Measurements from ENCODE around the gene MBD2.

Gene MBD2

DNA sequence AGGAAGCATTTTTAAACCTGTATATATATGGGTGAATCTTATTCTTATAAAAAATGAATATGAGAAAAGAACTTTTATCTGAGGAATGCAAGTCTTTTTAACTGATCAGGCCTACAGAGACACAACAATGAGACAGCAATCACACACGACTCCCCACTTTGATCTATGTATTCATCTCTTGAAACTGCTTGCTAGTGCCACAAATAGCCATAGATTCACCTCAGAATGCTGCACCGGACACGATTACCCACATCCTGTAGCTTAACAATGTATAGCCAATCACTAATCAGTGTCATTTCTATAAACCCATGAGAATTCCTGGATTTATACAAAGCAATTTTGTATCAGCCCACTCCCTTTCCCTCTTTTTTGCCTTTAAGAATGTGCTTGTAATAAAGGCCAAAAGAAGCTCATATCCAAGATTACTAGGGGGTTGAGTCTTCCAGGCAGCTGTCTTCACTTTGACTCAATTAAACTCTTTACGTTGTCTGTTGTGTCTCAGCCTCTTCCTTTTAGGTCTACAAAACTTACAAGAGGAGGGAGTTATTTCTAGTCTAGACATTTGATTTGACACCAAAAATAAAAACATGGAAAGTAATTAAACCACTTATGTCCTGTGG is 94.9 kb downstream of the MBD2 start:
- TF ChIP-seq ISL1 (CRISPR knock-in tag; IDR thresholded peaks at IDR 0.05) = no peak
- no peak for TF ChIP-seq SNAI2 (CRISPR knock-in tag; IDR thresholded peaks at IDR 0.05)
- no peak for TF ChIP-seq CSDC2 (CRISPR knock-in tag; IDR thresholded peaks at IDR 0.05)
- no peak for TF ChIP-seq ZNF8 (CRISPR knock-in tag; IDR thresholded peaks at IDR 0.05)
- TF ChIP-seq RARB (CRISPR knock-in tag; IDR thresholded peaks at IDR 0.05) = no peak
- TF ChIP-seq, protein P1, sequence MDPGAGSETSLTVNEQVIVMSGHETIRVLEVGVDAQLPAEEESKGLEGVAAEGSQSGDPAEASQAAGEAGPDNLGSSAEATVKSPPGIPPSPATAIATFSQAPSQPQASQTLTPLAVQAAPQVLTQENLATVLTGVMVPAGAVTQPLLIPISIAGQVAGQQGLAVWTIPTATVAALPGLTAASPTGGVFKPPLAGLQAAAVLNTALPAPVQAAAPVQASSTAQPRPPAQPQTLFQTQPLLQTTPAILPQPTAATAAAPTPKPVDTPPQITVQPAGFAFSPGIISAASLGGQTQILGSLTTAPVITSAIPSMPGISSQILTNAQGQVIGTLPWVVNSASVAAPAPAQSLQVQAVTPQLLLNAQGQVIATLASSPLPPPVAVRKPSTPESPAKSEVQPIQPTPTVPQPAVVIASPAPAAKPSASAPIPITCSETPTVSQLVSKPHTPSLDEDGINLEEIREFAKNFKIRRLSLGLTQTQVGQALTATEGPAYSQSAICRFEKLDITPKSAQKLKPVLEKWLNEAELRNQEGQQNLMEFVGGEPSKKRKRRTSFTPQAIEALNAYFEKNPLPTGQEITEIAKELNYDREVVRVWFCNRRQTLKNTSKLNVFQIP (CRISPR knock-in tag; IDR thresholded peaks at IDR 0.05; ENCODE audit: borderline replicate concordance, low read depth) = no peak
- TF ChIP-seq GLIS3 (CRISPR knock-in tag; IDR thresholded peaks at IDR 0.05) = no peak
- no peak for TF ChIP-seq TCF4 (CRISPR knock-in tag; IDR thresholded peaks at IDR 0.05; ENCODE audit: borderline replicate concordance)
- TF ChIP-seq OSR1 (CRISPR knock-in tag; IDR thresholded peaks at IDR 0.05) = no peak
- no peak for TF ChIP-seq ZNF565 (CRISPR knock-in tag; conservative IDR thresholded peaks at IDR 0.05; ENCODE audit: low read depth)
- TF ChIP-seq, protein P2, sequence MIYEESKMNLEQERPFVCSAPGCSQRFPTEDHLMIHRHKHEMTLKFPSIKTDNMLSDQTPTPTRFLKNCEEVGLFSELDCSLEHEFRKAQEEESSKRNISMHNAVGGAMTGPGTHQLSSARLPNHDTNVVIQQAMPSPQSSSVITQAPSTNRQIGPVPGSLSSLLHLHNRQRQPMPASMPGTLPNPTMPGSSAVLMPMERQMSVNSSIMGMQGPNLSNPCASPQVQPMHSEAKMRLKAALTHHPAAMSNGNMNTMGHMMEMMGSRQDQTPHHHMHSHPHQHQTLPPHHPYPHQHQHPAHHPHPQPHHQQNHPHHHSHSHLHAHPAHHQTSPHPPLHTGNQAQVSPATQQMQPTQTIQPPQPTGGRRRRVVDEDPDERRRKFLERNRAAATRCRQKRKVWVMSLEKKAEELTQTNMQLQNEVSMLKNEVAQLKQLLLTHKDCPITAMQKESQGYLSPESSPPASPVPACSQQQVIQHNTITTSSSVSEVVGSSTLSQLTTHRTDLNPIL (CRISPR knock-in tag; IDR thresholded peaks at IDR 0.05; ENCODE audit: low read depth) = no peak
- no peak for TF ChIP-seq PPARA (CRISPR knock-in tag; IDR thresholded peaks at IDR 0.05; ENCODE audit: borderline replicate concordance)
- TF ChIP-seq ESRRG (CRISPR knock-in tag; IDR thresholded peaks at IDR 0.05) = no peak
- TF ChIP-seq, protein P3, sequence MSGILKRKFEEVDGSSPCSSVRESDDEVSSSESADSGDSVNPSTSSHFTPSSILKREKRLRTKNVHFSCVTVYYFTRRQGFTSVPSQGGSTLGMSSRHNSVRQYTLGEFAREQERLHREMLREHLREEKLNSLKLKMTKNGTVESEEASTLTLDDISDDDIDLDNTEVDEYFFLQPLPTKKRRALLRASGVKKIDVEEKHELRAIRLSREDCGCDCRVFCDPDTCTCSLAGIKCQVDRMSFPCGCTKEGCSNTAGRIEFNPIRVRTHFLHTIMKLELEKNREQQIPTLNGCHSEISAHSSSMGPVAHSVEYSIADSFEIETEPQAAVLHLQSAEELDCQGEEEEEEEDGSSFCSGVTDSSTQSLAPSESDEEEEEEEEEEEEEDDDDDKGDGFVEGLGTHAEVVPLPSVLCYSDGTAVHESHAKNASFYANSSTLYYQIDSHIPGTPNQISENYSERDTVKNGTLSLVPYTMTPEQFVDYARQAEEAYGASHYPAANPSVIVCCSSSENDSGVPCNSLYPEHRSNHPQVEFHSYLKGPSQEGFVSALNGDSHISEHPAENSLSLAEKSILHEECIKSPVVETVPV (CRISPR knock-in tag; IDR thresholded peaks at IDR 0.05) = no peak
- TF ChIP-seq, protein P4, sequence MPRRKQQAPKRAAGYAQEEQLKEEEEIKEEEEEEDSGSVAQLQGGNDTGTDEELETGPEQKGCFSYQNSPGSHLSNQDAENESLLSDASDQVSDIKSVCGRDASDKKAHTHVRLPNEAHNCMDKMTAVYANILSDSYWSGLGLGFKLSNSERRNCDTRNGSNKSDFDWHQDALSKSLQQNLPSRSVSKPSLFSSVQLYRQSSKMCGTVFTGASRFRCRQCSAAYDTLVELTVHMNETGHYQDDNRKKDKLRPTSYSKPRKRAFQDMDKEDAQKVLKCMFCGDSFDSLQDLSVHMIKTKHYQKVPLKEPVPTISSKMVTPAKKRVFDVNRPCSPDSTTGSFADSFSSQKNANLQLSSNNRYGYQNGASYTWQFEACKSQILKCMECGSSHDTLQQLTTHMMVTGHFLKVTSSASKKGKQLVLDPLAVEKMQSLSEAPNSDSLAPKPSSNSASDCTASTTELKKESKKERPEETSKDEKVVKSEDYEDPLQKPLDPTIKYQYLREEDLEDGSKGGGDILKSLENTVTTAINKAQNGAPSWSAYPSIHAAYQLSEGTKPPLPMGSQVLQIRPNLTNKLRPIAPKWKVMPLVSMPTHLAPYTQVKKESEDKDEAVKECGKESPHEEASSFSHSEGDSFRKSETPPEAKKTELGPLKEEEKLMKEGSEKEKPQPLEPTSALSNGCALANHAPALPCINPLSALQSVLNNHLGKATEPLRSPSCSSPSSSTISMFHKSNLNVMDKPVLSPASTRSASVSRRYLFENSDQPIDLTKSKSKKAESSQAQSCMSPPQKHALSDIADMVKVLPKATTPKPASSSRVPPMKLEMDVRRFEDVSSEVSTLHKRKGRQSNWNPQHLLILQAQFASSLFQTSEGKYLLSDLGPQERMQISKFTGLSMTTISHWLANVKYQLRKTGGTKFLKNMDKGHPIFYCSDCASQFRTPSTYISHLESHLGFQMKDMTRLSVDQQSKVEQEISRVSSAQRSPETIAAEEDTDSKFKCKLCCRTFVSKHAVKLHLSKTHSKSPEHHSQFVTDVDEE (CRISPR knock-in tag; IDR thresholded peaks at IDR 0.05) = no peak
- no peak for TF ChIP-seq ZNF70 (CRISPR knock-in tag; IDR thresholded peaks at IDR 0.05)
- no peak for TF ChIP-seq ZFP3 (CRISPR knock-in tag; IDR thresholded peaks at IDR 0.05)
- no peak for TF ChIP-seq BACH2 (CRISPR knock-in tag; IDR thresholded peaks at IDR 0.05; ENCODE audit: borderline replicate concordance)
- TF ChIP-seq, protein P5, sequence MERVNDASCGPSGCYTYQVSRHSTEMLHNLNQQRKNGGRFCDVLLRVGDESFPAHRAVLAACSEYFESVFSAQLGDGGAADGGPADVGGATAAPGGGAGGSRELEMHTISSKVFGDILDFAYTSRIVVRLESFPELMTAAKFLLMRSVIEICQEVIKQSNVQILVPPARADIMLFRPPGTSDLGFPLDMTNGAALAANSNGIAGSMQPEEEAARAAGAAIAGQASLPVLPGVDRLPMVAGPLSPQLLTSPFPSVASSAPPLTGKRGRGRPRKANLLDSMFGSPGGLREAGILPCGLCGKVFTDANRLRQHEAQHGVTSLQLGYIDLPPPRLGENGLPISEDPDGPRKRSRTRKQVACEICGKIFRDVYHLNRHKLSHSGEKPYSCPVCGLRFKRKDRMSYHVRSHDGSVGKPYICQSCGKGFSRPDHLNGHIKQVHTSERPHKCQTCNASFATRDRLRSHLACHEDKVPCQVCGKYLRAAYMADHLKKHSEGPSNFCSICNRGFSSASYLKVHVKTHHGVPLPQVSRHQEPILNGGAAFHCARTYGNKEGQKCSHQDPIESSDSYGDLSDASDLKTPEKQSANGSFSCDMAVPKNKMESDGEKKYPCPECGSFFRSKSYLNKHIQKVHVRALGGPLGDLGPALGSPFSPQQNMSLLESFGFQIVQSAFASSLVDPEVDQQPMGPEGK (CRISPR knock-in tag; IDR thresholded peaks at IDR 0.05; ENCODE audit: borderline replicate concordance) = no peak
- TF ChIP-seq ZC3H10 (CRISPR knock-in tag; IDR thresholded peaks at IDR 0.05) = no peak
- no peak for ATAC-seq

DNA sequence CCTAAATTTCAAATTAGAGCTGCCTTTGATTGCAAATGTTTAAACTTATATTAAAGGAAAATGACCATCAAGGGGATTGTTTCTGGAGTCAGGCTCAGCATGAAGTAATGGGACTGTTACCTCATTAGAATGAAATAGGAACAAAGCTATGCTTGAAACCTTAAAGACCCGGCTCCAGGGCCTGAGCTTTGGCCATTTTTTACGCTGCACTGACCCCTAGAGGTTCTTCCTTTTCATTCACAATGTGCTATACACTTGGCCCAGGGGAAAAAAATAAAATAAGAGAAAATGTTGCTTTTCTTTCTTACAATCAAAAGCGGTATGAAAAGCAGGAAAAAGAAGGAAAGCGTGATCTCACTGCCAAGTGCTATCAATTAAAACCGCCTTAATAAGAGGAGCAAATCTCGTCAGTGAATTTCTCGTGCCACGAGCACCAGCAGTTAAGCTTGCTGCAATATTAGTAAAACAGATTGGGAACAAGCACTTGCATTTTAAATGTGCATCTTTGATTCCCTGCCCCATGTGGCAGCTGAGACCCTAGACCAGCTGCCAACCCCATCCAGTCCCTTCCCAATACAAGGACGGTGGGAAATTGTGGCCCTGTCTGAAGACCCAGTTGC is 96.6 kb downstream of the MBD2 start:
- ATAC-seq = peak; percentile 98

DNA sequence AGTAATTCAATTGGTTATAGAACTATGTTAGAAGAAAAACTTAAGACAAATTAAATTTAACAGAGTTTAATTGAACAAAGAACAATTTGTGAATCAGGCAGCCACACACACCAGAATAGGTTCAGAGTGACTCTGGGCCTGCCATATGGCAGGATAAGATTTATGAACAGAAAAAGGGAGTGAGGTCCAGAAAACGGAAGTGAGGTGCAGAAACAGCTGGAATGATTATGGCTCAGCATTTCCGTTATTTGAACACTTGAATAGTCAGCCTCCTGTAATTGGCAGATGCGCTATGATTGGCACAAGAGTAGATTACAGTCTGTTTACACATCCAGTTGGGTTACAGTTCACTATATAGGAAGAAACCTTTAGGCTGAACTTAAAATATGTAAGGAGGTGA is 99.0 kb downstream of the MBD2 start:
- ATAC-seq = no peak
- TF ChIP-seq OSR1 (CRISPR knock-in tag; IDR thresholded peaks at IDR 0.05) (no peak), TOX (CRISPR knock-in tag; IDR thresholded peaks at IDR 0.05; ENCODE audit: borderline replicate concordance) (no peak), ISL1 (CRISPR knock-in tag; IDR thresholded peaks at IDR 0.05) (no peak), BACH2 (CRISPR knock-in tag; IDR thresholded peaks at IDR 0.05; ENCODE audit: borderline replicate concordance) (no peak), ZNF565 (CRISPR knock-in tag; conservative IDR thresholded peaks at IDR 0.05; ENCODE audit: low read depth) (no peak), CSDC2 (CRISPR knock-in tag; IDR thresholded peaks at IDR 0.05) (no peak), ZNF8 (CRISPR knock-in tag; IDR thresholded peaks at IDR 0.05) (no peak), TCF4 (CRISPR knock-in tag; IDR thresholded peaks at IDR 0.05; ENCODE audit: borderline replicate concordance) (no peak), RARB (CRISPR knock-in tag; IDR thresholded peaks at IDR 0.05) (no peak), GLIS3 (CRISPR knock-in tag; IDR thresholded peaks at IDR 0.05) (no peak), ARNTL (CRISPR knock-in tag; IDR thresholded peaks at IDR 0.05; ENCODE audit: borderline replicate concordance, low read depth) (no peak), PPARA (CRISPR knock-in tag; IDR thresholded peaks at IDR 0.05; ENCODE audit: borderline replicate concordance) (no peak), ESRRG (CRISPR knock-in tag; IDR thresholded peaks at IDR 0.05) (no peak)
- TF ChIP-seq, protein P2 (CRISPR knock-in tag; IDR thresholded peaks at IDR 0.05; ENCODE audit: low read depth) = no peak
- TF ChIP-seq, protein P3 (CRISPR knock-in tag; IDR thresholded peaks at IDR 0.05) = no peak

More for the DNA sequence above, 96.6 kb downstream of the MBD2 start:
- TF ChIP-seq ZFP30 (CRISPR knock-in tag; IDR thresholded peaks at IDR 0.05) (no peak), ISL1 (CRISPR knock-in tag; IDR thresholded peaks at IDR 0.05) (no peak)

Data from SK-N-SH treated with all-trans-retinoic acid at 6 μM for 48 hours (cell line).